ENCODE measurements around the gene GSTT2B. TPM values are rescaled to one million over a fixed set of nuclear protein-coding genes. Genes with fewer than 3 reads are reported as not detected.
"Not testable (repeated sequence)": the region's sequence is repeated elsewhere in the genome, so short reads cannot be mapped to it uniquely, and the experiment has no call there.

The GSTT2B gene
- total RNA-seq, 6 experiments from 2014 or later = 31.4 to 39.2 (median 34.1) TPM

DNA sequence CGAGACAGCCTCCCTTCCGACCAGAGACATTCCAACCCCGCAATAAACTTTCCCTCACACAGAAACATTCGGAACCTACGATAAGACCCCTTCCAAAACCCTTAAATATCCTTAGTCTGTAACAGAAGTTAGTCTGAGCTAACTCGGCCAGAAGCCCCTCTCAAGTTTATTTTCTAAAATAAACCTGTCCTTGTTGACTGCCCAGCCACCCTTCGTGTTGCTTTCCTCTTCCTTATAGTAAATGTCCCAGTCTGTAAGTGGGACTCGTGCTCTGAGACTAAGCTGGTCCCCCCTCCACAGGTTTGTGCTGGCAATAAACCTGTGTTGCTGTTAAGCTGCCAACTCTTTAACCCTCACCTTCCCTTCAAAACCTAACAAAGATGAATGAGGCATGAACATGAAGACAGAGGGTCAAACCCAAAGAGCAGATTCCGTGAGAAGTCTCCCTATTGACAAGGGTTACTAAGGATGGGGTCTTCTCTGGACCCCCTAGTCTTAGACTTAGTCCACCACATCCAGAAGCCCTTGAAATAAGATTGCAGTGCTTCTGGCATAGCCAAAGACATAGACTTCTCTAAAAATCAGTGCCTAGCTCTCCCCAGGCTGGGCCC lies 48.6 kb downstream of the GSTT2B start:
- H3K4me3 Mint-ChIP-seq = no peak overlapping the region
- no peaks in the 10 kb centered on the region for H3K36me3 Mint-ChIP-seq (ENCODE audit: low read depth)
- TF ChIP-seq, protein P1, sequence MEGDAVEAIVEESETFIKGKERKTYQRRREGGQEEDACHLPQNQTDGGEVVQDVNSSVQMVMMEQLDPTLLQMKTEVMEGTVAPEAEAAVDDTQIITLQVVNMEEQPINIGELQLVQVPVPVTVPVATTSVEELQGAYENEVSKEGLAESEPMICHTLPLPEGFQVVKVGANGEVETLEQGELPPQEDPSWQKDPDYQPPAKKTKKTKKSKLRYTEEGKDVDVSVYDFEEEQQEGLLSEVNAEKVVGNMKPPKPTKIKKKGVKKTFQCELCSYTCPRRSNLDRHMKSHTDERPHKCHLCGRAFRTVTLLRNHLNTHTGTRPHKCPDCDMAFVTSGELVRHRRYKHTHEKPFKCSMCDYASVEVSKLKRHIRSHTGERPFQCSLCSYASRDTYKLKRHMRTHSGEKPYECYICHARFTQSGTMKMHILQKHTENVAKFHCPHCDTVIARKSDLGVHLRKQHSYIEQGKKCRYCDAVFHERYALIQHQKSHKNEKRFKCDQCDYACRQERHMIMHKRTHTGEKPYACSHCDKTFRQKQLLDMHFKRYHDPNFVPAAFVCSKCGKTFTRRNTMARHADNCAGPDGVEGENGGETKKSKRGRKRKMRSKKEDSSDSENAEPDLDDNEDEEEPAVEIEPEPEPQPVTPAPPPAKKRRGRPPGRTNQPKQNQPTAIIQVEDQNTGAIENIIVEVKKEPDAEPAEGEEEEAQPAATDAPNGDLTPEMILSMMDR (IDR thresholded peaks at IDR 0.05) = no peak
- peaks cover 17% of the 10 kb centered on the region for H3K4me1 Mint-ChIP-seq (ENCODE audit: low read depth)
- H3K27me3 Mint-ChIP-seq (ENCODE audit: insufficient read depth) = peaks cover 9% of the 10 kb centered on the region
- DNase-seq = no peak
- H3K9me3 Mint-ChIP-seq = no peaks in the 10 kb centered on the region
- no peak overlapping the region for H3K27ac Mint-ChIP-seq

DNA sequence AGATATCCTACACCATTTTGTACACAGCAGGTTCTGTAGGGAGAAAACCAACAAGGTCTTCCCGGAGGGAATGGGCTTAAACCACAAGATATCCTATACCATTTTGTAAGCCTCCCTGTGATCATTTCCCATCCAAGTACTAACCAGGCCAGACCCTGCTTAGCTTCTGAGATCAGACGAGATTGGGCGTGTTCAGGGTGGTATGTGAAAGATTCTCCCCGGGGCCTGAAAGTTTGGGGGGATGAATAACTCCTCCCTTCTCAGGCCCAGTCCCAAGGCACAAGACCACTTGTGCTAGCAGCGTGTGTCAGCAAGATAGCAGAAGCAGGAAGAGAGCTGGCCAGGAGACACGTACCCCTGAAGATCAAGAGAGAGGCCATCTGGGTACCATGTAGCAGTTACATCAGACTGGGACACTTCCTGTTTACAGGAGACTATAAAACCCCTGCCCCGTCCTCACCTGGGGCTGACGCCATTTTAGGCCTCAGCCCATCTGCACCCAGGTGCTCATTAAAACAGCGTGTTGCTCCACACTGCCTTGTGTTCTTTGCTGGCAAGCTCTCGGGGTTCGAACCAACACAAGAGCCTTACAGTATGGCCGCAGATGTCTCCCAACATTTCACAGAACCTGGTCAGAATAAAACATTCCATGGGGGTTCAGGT lies 49.5 kb downstream of the GSTT2B start:
- peaks cover 13% of the 10 kb centered on the region for H3K27me3 Mint-ChIP-seq (ENCODE audit: insufficient read depth)
- H3K4me3 Mint-ChIP-seq = no peak overlapping the region
- no peaks in the 10 kb centered on the region for H3K9me3 Mint-ChIP-seq
- no peak for DNase-seq
- H3K27ac Mint-ChIP-seq = no peak overlapping the region
- TF ChIP-seq, protein P1 (IDR thresholded peaks at IDR 0.05) = no peak
- peaks cover 17% of the 10 kb centered on the region for H3K4me1 Mint-ChIP-seq (ENCODE audit: low read depth)
- H3K36me3 Mint-ChIP-seq (ENCODE audit: low read depth) = no peaks in the 10 kb centered on the region

GRCh38 chr22:23910496-23911190 lies 50.4 kb downstream of the GSTT2B start:
- Mint-ChIP-seq H3K27me3 (ENCODE audit: insufficient read depth) (peaks cover 18% of the 10 kb centered on the region), H3K36me3 (ENCODE audit: low read depth) (no peaks in the 10 kb centered on the region), H3K4me1 (ENCODE audit: low read depth) (peaks cover 17% of the 10 kb centered on the region), H3K27ac (no peak overlapping the region), H3K9me3 (no peaks in the 10 kb centered on the region), H3K4me3 (no peak overlapping the region)
- TF ChIP-seq, protein P1 (IDR thresholded peaks at IDR 0.05) = no peak
- no peak for DNase-seq

GRCh38 chr22:23909296-23909898 lies 51.6 kb downstream of the GSTT2B start:
- H3K36me3 Mint-ChIP-seq (ENCODE audit: low read depth) = no peaks in the 10 kb centered on the region
- H3K27ac Mint-ChIP-seq = no peak overlapping the region
- no peaks in the 10 kb centered on the region for H3K9me3 Mint-ChIP-seq
- TF ChIP-seq, protein P1 (IDR thresholded peaks at IDR 0.05) = no peak
- no peak overlapping the region; the same call in 1 of the 2 replicates for H3K4me3 Mint-ChIP-seq
- H3K27me3 Mint-ChIP-seq (ENCODE audit: insufficient read depth) = peaks cover 22% of the 10 kb centered on the region
- peaks cover 20% of the 10 kb centered on the region for H3K4me1 Mint-ChIP-seq (ENCODE audit: low read depth)
- DNase-seq = no peak

DNA sequence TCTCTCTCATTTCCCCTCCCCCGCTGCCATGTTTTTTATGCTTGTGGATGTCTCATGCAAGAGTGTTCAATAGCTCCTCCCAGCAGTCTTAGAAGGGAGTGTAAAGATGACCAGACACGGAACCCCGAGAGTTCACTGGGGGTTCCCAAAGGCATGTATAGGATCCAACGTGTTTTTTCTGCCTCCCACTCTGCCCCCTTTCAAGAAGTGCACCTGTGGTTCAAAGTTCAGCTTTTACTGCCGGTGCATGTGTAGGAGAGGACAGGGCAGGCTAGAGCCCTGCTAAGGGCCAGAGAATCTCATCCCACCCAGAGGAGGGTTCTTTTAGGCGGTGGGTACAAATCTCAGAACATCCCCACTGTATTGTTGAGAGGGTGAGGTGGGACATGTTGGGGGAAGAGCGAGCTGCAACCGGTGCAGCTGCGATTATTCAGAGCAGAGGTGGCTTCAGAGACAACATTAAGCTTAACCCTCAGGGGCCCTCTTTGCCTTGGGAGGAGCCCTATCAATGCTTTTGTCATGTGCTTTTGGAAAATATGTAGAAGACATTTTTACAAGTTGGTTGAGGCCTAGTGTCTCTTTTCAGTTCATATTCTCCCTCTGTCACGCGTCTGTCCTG lies 52.3 kb downstream of the GSTT2B start:
- Mint-ChIP-seq H3K36me3 (ENCODE audit: low read depth) (no peaks in the 10 kb centered on the region), H3K27ac (no peak overlapping the region), H3K4me1 (ENCODE audit: low read depth) (peaks cover 16% of the 10 kb centered on the region), H3K27me3 (ENCODE audit: insufficient read depth) (peaks cover 26% of the 10 kb centered on the region), H3K4me3 (no peak overlapping the region), H3K9me3 (no peaks in the 10 kb centered on the region)
- DNase-seq = no peak
- TF ChIP-seq, protein P1 (IDR thresholded peaks at IDR 0.05) = no peak

- not testable (repeated sequence) for H3K4me1 Mint-ChIP-seq (ENCODE audit: low read depth); H3K4me3 Mint-ChIP-seq; DNase-seq; H3K36me3 Mint-ChIP-seq (ENCODE audit: low read depth); H3K9me3 Mint-ChIP-seq; H3K27ac Mint-ChIP-seq
- peaks cover 26% of the 10 kb centered on the region for H3K27me3 Mint-ChIP-seq (ENCODE audit: insufficient read depth)
Observed at GRCh38 chr22:23907423-23907822, 53.6 kb downstream of the GSTT2B start.
